ENCODE measurements around the gene CREBBP. TPM values are rescaled to one million over a fixed set of nuclear protein-coding genes. Genes with fewer than 3 reads are reported as not detected.

CREBBP gene
- total and polyA plus RNA-seq, 2 donors from 2014 or later, result 5.9 to 74.6 TPM

DNA sequence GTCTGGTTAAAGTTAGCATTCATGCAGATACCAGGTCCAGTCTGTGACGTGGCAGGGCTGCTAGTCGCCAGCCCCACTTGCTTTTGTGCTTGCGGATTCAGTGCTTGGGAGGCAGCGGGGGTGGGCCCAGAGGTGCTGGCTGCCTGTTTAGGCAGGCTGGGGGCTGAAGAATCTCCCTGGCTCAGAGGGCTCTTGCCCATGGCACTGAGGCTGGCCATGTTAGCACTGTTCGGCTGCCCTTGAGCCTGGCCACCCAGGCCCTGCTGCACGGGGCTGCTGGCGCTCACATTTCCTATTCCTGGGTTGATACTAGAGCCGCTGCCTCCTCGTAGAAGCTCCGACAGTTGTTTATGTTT, 30.0 kb downstream of the CREBBP start:
- peaks cover 0 to 23% (median 3%) of the 10 kb centered on the region in 3 donors for H3K4me1 ChIP-seq (ENCODE audit: control insufficient read depth in 2 of 3, insufficient read depth in 2 of 3, low read depth in 1 of 3, low read length in 3 of 3)
- intact Hi-C loops (cut with DNase I), result no loop called here
- DNase-seq (no peak), FAIRE-seq (no peak)
- H3K27me3 ChIP-seq (ENCODE audit: control insufficient read depth, insufficient read depth, low read length), result no peaks in the 10 kb centered on the region
- H3K9ac ChIP-seq (ENCODE audit: low read length in 3 of 3), result no peak overlapping the region
- H3K9me3 ChIP-seq (ENCODE audit: control insufficient read depth in 2 of 3, insufficient read depth in 1 of 3, low read length in 3 of 3), result no peaks in the 10 kb centered on the region
- TF ChIP-seq, protein P1, sequence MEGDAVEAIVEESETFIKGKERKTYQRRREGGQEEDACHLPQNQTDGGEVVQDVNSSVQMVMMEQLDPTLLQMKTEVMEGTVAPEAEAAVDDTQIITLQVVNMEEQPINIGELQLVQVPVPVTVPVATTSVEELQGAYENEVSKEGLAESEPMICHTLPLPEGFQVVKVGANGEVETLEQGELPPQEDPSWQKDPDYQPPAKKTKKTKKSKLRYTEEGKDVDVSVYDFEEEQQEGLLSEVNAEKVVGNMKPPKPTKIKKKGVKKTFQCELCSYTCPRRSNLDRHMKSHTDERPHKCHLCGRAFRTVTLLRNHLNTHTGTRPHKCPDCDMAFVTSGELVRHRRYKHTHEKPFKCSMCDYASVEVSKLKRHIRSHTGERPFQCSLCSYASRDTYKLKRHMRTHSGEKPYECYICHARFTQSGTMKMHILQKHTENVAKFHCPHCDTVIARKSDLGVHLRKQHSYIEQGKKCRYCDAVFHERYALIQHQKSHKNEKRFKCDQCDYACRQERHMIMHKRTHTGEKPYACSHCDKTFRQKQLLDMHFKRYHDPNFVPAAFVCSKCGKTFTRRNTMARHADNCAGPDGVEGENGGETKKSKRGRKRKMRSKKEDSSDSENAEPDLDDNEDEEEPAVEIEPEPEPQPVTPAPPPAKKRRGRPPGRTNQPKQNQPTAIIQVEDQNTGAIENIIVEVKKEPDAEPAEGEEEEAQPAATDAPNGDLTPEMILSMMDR (IDR thresholded peaks at IDR 0.05; ENCODE audit: borderline replicate concordance, extremely low read depth, insufficient read depth), result no peak
- no peak overlapping the region for H3K4me3 ChIP-seq (ENCODE audit: low read length in 3 of 3)
- no peak overlapping the region for H3K27ac ChIP-seq (ENCODE audit: low read depth in 2 of 2, low read length in 2 of 2)
- H3K36me3 ChIP-seq (ENCODE audit: control insufficient read depth in 2 of 3, insufficient read depth in 3 of 3, low read length in 3 of 3), result peaks cover 0 to 19% (median 19%) of the 10 kb centered on the region in 3 donors

DNA sequence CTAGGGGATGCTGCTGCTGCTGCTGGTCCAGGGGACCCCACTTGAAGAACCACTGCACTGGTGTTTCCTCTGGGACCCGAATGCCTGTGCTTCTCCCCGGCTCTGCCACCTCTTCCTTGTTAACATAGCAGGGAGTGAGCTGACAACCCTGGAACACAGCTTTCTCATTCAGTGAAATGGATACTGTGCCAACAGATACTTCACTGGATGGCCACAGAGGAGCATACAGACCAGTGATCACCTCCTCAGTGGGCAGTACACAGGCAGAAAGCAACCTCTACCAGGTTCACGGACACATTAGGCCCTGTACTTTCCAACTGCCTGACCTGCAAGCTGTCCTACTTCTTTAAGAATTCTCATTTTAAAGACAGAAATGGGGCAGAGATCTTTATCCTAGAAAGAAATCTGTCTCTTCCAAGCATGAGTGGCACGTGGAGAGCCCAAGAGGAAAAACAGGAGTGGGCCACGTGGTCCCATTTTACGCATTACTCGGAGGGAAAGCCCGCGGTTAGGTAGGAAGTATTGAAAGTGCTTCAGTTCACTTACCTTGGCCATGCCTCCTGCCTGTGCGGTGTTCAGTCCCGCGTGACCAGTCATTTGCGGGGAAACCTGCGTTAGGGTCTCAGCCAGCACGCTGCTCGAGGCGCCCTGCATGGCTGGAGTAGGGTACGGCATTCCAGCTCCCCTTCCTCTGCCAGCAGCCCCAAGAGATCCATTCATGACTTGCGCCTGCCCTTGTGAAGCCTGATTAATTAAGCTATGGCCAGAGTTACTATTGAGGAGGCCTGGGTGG, 30.6 kb downstream of the CREBBP start:
- no peaks in the 10 kb centered on the region for H3K9me3 ChIP-seq (ENCODE audit: control insufficient read depth in 2 of 3, insufficient read depth in 1 of 3, low read length in 3 of 3)
- H3K36me3 ChIP-seq (ENCODE audit: control insufficient read depth in 2 of 3, insufficient read depth in 3 of 3, low read length in 3 of 3), result peaks cover 0 to 19% (median 19%) of the 10 kb centered on the region in 3 donors
- H3K9ac ChIP-seq (ENCODE audit: low read length in 3 of 3), result no peak overlapping the region
- intact Hi-C loops (cut with DNase I), result no loop called here
- no peak overlapping the region for H3K4me3 ChIP-seq (ENCODE audit: low read length in 3 of 3)
- TF ChIP-seq, protein P1 (IDR thresholded peaks at IDR 0.05; ENCODE audit: borderline replicate concordance, extremely low read depth, insufficient read depth), result no peak
- no peak overlapping the region for H3K27ac ChIP-seq (ENCODE audit: low read depth in 2 of 2, low read length in 2 of 2)
- FAIRE-seq (no peak), DNase-seq (no peak)
- H3K27me3 ChIP-seq (ENCODE audit: control insufficient read depth, insufficient read depth, low read length), result no peaks in the 10 kb centered on the region
- peaks cover 0 to 22% (median 2%) of the 10 kb centered on the region in 3 donors for H3K4me1 ChIP-seq (ENCODE audit: control insufficient read depth in 2 of 3, insufficient read depth in 2 of 3, low read depth in 1 of 3, low read length in 3 of 3)

DNA sequence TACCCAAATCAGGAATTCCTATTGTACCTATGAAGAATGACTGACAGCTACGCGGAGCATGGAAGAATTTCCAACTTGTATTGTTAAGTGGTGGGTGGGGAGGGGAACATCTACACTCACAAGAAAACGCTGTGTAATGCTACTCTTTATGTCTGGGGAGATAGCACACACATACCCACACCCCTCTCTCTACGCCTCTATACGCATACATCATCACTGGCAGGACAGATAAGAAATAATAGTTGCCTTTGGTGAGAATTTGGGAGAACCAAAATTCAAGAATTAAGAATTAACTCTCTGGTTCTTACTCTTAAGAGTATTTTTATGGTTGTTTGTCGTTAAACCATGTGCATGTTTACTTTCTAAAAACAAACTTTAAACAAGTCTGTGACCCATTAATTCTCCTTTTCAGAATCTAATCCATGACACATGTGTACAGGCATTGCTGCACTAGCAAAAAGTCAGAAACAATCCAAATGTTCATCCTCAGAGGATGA, 33.9 kb downstream of the CREBBP start:
- H3K9me3 ChIP-seq (ENCODE audit: control insufficient read depth in 2 of 3, insufficient read depth in 1 of 3, low read length in 3 of 3), result no peaks in the 10 kb centered on the region
- TF ChIP-seq, protein P1 (IDR thresholded peaks at IDR 0.05; ENCODE audit: borderline replicate concordance, extremely low read depth, insufficient read depth), result no peak
- no peak for DNase-seq
- H3K4me1 ChIP-seq (ENCODE audit: control insufficient read depth in 2 of 3, insufficient read depth in 2 of 3, low read depth in 1 of 3, low read length in 3 of 3), result peaks cover 0 to 11% (median 2%) of the 10 kb centered on the region in 3 donors
- intact Hi-C loops (cut with DNase I), result no loop called here
- H3K36me3 ChIP-seq (ENCODE audit: control insufficient read depth in 2 of 3, insufficient read depth in 3 of 3, low read length in 3 of 3), result peaks cover 0 to 19% (median 16%) of the 10 kb centered on the region in 3 donors
- no peak for FAIRE-seq
- no peak overlapping the region for H3K9ac ChIP-seq (ENCODE audit: low read length in 3 of 3)
- H3K27ac ChIP-seq (ENCODE audit: low read depth in 2 of 2, low read length in 2 of 2), result no peak overlapping the region
- no peaks in the 10 kb centered on the region for H3K27me3 ChIP-seq (ENCODE audit: control insufficient read depth, insufficient read depth, low read length)
- H3K4me3 ChIP-seq (ENCODE audit: low read length in 3 of 3), result no peak overlapping the region

Data from kidney (tissue), 14 donors.